Activated T-helper 1 cell treated with Interleukin-2 at 50 U/mL for 16 hours (primary cell): Measurements from ENCODE around the gene ARHGAP24.

Experiments
- DNase-seq: peaks from one replicate; pipeline ENCODE4 v3.0.0-alpha.2; 2020; ENCODE audit warnings: low read depth

ARHGAP24 gene

GRCh38 chr4:85740431-85740861 is 265.5 kb downstream of the ARHGAP24 start:
- DNase-seq: no peak

GRCh38 chr4:85741381-85741780 is 266.4 kb downstream of the ARHGAP24 start:
- no peak for DNase-seq

GRCh38 chr4:85741921-85742591 is 267.1 kb downstream of the ARHGAP24 start:
- no peak for DNase-seq

GRCh38 chr4:85744950-85745349 is 270.0 kb downstream of the ARHGAP24 start:
- DNase-seq: no peak

- no peak for DNase-seq
These were observed 271.0 kb downstream of the ARHGAP24 start for GRCh38 chr4:85745939-85746338.

GRCh38 chr4:85747882-85748491 is 273.0 kb downstream of the ARHGAP24 start:
- DNase-seq: no peak

- no peak for DNase-seq
These were observed 273.7 kb downstream of the ARHGAP24 start for GRCh38 chr4:85748654-85749053.

GRCh38 chr4:85751866-85752265 is 276.9 kb downstream of the ARHGAP24 start:
- no peak for DNase-seq

GRCh38 chr4:85755285-85755684 is 280.3 kb downstream of the ARHGAP24 start:
- DNase-seq: no peak

- DNase-seq: no peak
These were observed 282.0 kb downstream of the ARHGAP24 start for GRCh38 chr4:85756938-85757337.

- no peak for DNase-seq
These were observed 284.4 kb downstream of the ARHGAP24 start for GRCh38 chr4:85759388-85759787.

GRCh38 chr4:85760511-85760910 is 285.6 kb downstream of the ARHGAP24 start:
- DNase-seq: no peak

- no peak for DNase-seq
These were observed 287.0 kb downstream of the ARHGAP24 start for GRCh38 chr4:85761803-85762528.

GRCh38 chr4:85762529-85762871 is 287.6 kb downstream of the ARHGAP24 start:
- DNase-seq: no peak

- no peak for DNase-seq
These were observed 288.3 kb downstream of the ARHGAP24 start for GRCh38 chr4:85763202-85763601.

- DNase-seq: no peak
These were observed 292.7 kb downstream of the ARHGAP24 start for GRCh38 chr4:85767649-85768048.

GRCh38 chr4:85769009-85769408 is 294.1 kb downstream of the ARHGAP24 start:
- DNase-seq: no peak

GRCh38 chr4:85772470-85772869 is 297.5 kb downstream of the ARHGAP24 start:
- DNase-seq: no peak

- no peak for DNase-seq
These were observed 298.4 kb downstream of the ARHGAP24 start for GRCh38 chr4:85773372-85773771.

GRCh38 chr4:85774000-85774399 is 299.1 kb downstream of the ARHGAP24 start:
- no peak for DNase-seq

- DNase-seq: no peak
These were observed 299.5 kb downstream of the ARHGAP24 start for GRCh38 chr4:85774489-85774888.

GRCh38 chr4:85776096-85776495 is 301.1 kb downstream of the ARHGAP24 start:
- no peak for DNase-seq

- DNase-seq: no peak
These were observed 301.6 kb downstream of the ARHGAP24 start for GRCh38 chr4:85776579-85776978.
